Prostate gland (tissue), 2 donors: ENCODE measurements around the gene ZBTB21. TPM values are rescaled to one million over a fixed set of nuclear protein-coding genes. Genes with fewer than 3 reads are reported as not detected.

Source experiments
- DNase-seq: peaks from one replicate; pipeline ENCODE4 v3.0.0-alpha.2; 2019; ENCODE audit warnings: low spot score
- H3K27ac ChIP-seq, 2 donors: fragments of 200-600 bp; sonication (generic); 2 replicates each; pipeline ENCODE4 v1.5.1; 2017 to 2019
- H3K27me3 ChIP-seq: fragments of 200-600 bp; sonication (generic); replicated peaks from 2 replicates; pipeline ENCODE4 v1.5.1; 2019; ENCODE audit not compliant: insufficient read depth
- H3K36me3 ChIP-seq, 2 donors: fragments of 200-600 bp; sonication (generic); 1 replicate in 1 of 2; 2 replicates in 1 of 2; pipeline versions ENCODE4 v1.5.1 to v1.8.1; 2017 to 2019
- H3K4me1 ChIP-seq: fragments of 200-600 bp; sonication (generic); replicated peaks from 2 replicates; pipeline ENCODE4 v1.5.1; 2019
- H3K4me3 ChIP-seq, 2 donors: fragments of 200-600 bp; sonication (generic); 2 replicates each; pipeline ENCODE4 v1.5.1; 2017 to 2019
- H3K9me3 ChIP-seq: fragments of 200-600 bp; sonication (generic); 2 replicates; pipeline ENCODE4 v1.5.1; 2017
- POLR2A ChIP-seq: fragments of 450-650 bp; IDR thresholded peaks from one replicate; pipeline ENCODE4 v1.6.1; 2016; ENCODE audit warnings: antibody characterized with exemption, mild to moderate bottlenecking
- POLR2AphosphoS5 ChIP-seq: sonication (generic); formaldehyde crosslinking; IDR thresholded peaks from one replicate; pipeline ENCODE4 v1.6.1; 2017; ENCODE audit warnings: antibody characterized with exemption
- WGBS: methylation state at CpG from one replicate; pipeline ENCODE4 v1.1.5; 2018; 5-methylcytosine and 5-hydroxymethylcytosine counted together
- intact Hi-C: fragments of 100-400 bp; cut with DNase I; formaldehyde crosslinking; loops from one replicate; pipeline ENCODE4 v1.14.2; 2022
- total RNA-seq, 2 donors: library from RNA; depleted of rRNA; stranded (reverse); fragments of >200 nt; gene quantifications; one replicate each; pipeline ENCODE4 v1.1.0, GENCODE V29; 2016
- TF ChIP-seq, protein P1 (sequence below), 4 experiments: fragments of 200-600 bp in 2 of 4; fragments of 450-650 bp in 2 of 4; sonication (generic) in 2 of 4; IDR thresholded peaks; 1 replicate in 3 of 4; 2 replicates in 1 of 4; pipeline ENCODE4 v1.5.1; 2016 to 2019; ENCODE audit warnings: antibody characterized with exemption in 4 of 4, mild to moderate bottlenecking in 2 of 4, moderate library complexity in 2 of 4

ZBTB21 gene
- total RNA-seq, 2 donors from 2014 or later: 12.3 to 13.6 TPM

DNA sequence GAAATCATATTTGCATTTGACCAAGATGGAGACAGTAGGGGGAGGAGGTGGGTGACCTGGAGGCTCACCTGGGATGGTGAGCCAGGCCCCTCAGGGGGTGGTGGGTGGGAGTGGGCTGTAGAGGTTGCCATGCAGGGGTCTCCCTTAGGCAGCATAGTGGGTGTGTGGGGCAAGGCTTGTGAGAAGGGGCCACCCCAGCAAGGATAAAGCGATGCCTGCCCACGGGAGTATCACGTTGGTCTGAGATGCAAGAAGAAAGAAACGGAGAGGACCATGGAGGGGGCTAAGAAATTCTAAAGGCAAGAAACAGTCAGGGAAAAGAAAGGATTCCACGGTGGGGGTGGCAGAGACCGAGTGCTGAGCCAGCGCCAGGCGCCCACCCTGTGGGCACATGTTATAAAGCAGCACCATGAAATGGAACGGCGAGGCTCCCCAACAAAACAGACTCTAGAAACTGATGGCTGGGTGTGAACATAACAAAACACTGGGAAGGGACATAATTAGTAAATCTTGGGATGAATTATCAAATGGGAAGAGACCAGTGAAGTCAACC, 44.6 kb downstream of the ZBTB21 start:
- whole genome bisulfite sequencing: 97% methylated on average over 10 of the region's 10 CpGs
- Histone ChIP-seq H3K4me3 (no peak overlapping the region), H3K4me1 (peaks cover 18% of the 10 kb centered on the region), H3K27ac (peak overlapping the region in 1 of 2 donors; percentile 33), H3K36me3 (no peaks in the 10 kb centered on the region), H3K27me3 (no peaks in the 10 kb centered on the region), H3K9me3 (no peaks in the 10 kb centered on the region)
- DNase-seq: no peak
- TF ChIP-seq, protein P1, sequence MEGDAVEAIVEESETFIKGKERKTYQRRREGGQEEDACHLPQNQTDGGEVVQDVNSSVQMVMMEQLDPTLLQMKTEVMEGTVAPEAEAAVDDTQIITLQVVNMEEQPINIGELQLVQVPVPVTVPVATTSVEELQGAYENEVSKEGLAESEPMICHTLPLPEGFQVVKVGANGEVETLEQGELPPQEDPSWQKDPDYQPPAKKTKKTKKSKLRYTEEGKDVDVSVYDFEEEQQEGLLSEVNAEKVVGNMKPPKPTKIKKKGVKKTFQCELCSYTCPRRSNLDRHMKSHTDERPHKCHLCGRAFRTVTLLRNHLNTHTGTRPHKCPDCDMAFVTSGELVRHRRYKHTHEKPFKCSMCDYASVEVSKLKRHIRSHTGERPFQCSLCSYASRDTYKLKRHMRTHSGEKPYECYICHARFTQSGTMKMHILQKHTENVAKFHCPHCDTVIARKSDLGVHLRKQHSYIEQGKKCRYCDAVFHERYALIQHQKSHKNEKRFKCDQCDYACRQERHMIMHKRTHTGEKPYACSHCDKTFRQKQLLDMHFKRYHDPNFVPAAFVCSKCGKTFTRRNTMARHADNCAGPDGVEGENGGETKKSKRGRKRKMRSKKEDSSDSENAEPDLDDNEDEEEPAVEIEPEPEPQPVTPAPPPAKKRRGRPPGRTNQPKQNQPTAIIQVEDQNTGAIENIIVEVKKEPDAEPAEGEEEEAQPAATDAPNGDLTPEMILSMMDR (IDR thresholded peaks at IDR 0.05): no peak
- no peak for TF ChIP-seq POLR2A
- no peak for TF ChIP-seq POLR2AphosphoS5
- intact Hi-C loops: no loop called here

- H3K9me3 ChIP-seq: no peaks in the 10 kb centered on the region
- intact Hi-C loops: no loop called here
- no peak overlapping the region for H3K4me3 ChIP-seq
- H3K27me3 ChIP-seq: no peaks in the 10 kb centered on the region
- H3K4me1 ChIP-seq: peaks cover 18% of the 10 kb centered on the region
- TF ChIP-seq, protein P1 (IDR thresholded peaks at IDR 0.05): no peak
- TF ChIP-seq POLR2A (no peak), POLR2AphosphoS5 (peak; percentile 59)
- DNase-seq: peak; percentile 49
- peak overlapping the region in 1 of 2 donors; percentile 33 for H3K27ac ChIP-seq
- no peaks in the 10 kb centered on the region for H3K36me3 ChIP-seq
- 67% methylated on average over 5 of the region's 5 CpGs for WGBS
Observed at GRCh38 chr21:41965045-41965444, 45.1 kb downstream of the ZBTB21 start.

DNA sequence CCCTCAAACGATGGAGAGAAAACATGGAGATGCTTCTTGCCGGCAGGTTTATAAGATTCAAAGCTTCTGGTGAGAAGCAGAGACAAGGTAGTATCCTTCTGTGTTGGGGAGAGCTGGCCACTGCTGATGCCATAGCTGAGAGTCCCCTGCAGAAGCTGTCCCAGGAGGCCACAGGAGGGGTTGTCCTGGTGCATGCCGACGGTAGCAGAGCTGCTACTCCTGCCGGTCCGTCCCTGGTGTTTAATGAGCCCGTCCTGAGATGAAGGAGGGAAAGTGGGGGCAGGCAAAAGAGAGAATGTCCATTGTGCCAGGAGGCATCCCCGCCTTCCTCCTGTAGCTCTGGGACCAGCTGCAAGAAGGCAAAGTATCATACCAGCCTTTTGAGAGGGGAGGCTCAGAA, 46.0 kb downstream of the ZBTB21 start:
- Histone ChIP-seq H3K4me1 (peaks cover 18% of the 10 kb centered on the region), H3K4me3 (no peak overlapping the region), H3K27me3 (no peaks in the 10 kb centered on the region), H3K9me3 (no peaks in the 10 kb centered on the region), H3K36me3 (no peaks in the 10 kb centered on the region), H3K27ac (no peak overlapping the region)
- 69% methylated on average over 8 of the region's 8 CpGs for whole genome bisulfite sequencing
- DNase-seq: no peak
- TF ChIP-seq, protein P1 (IDR thresholded peaks at IDR 0.05): no peak
- TF ChIP-seq POLR2A (no peak), POLR2AphosphoS5 (no peak)
- intact Hi-C loops: no loop called here

DNA sequence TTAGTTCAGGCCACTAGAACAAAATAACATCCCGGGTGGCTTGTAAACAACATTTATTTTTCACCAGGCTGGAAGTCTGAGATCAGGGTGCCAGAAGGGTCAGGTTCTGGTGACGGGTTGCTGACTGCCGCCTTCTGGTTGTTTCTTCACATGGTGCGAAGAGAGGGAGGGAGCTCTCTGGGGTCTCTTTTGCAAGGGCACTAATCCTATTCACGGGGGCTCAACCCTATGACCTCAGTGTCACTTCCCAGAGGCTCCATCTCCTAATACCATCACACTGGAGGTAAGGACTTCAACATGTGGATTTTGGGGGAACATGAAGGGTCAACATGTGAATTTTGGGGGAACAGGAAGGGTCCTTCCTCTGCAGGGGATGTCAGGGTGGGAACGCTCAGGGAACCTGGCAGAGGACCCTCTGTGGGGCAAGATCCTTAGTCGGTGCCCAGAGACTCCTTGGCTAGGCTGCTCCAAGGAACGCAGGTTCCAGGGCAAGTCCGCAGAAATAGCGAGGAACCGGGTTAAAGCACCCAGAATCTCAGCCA, 47.7 kb downstream of the ZBTB21 start:
- H3K4me1 ChIP-seq: peaks cover 19% of the 10 kb centered on the region
- TF ChIP-seq POLR2A: no peak
- no peak for TF ChIP-seq POLR2AphosphoS5
- TF ChIP-seq, protein P1 (IDR thresholded peaks at IDR 0.05): no peak
- no peak for DNase-seq
- H3K4me3 ChIP-seq: no peak overlapping the region
- H3K27ac ChIP-seq: no peak overlapping the region
- H3K9me3 ChIP-seq: no peaks in the 10 kb centered on the region
- no peaks in the 10 kb centered on the region for H3K27me3 ChIP-seq
- no peaks in the 10 kb centered on the region for H3K36me3 ChIP-seq
- intact Hi-C loops: no loop called here
- 89% methylated on average over 11 of the region's 11 CpGs for WGBS

- Histone ChIP-seq H3K27ac (no peak overlapping the region), H3K36me3 (no peaks in the 10 kb centered on the region), H3K9me3 (no peaks in the 10 kb centered on the region), H3K4me1 (peaks cover 27% of the 10 kb centered on the region), H3K27me3 (no peaks in the 10 kb centered on the region), H3K4me3 (no peak overlapping the region)
- DNase-seq: no peak
- intact Hi-C loops: no loop called here
- WGBS: 54% methylated on average over 8 of the region's 8 CpGs
- TF ChIP-seq POLR2A (no peak), POLR2AphosphoS5 (no peak)
- TF ChIP-seq, protein P1 (IDR thresholded peaks at IDR 0.05): no peak
Observed at GRCh38 chr21:41961753-41962152, 48.4 kb downstream of the ZBTB21 start.
